H9 (cell line): Measurements from ENCODE around the gene FAM8A1. TPM values are rescaled to one million over a fixed set of nuclear protein-coding genes. Genes with fewer than 3 reads are reported as not detected.
A peak's percentile ranks its signal among the peaks of the same experiment; 100 is the strongest.
"Not testable (repeated sequence)": the region's sequence is repeated elsewhere in the genome, so short reads cannot be mapped to it uniquely, and the experiment has no call there.

Experiments used
- DNase-seq: peaks from one replicate; pipeline ENCODE4 v3.0.0-alpha.2; 2017
- H2AFZ ChIP-seq: one replicate; pipeline ENCODE4 v1.6.1; 2013; ENCODE audit warnings: mild to moderate bottlenecking, low read length, control low read depth, moderate library complexity
- H2AK5ac ChIP-seq: 2 replicates; pipeline ENCODE4 v1.6.1; 2013; ENCODE audit warnings: low read length, control low read depth, mixed read lengths; ENCODE audit not compliant: insufficient read length
- H2BK120ac ChIP-seq: one replicate; pipeline ENCODE4 v1.6.1; 2013; ENCODE audit warnings: low read depth, mild to moderate bottlenecking, low read length, control low read depth, inconsistent platforms; ENCODE audit not compliant: poor library complexity, severe bottlenecking
- H2BK12ac ChIP-seq: 2 replicates; pipeline ENCODE4 v1.6.1; 2013; ENCODE audit warnings: low read length, control low read depth, mixed read lengths, low read depth; ENCODE audit not compliant: insufficient read length
- H2BK15ac ChIP-seq: 2 replicates; pipeline ENCODE4 v1.6.1; 2013; ENCODE audit warnings: low read depth, low read length, control low read depth
- H2BK20ac ChIP-seq: one replicate; pipeline ENCODE4 v1.6.1; 2013; ENCODE audit warnings: low read depth, mild to moderate bottlenecking, low read length, control low read depth, inconsistent platforms; ENCODE audit not compliant: poor library complexity, severe bottlenecking
- H2BK5ac ChIP-seq: 2 replicates; pipeline ENCODE4 v1.6.1; 2013; ENCODE audit warnings: low read length, control low read depth, mixed read lengths; ENCODE audit not compliant: insufficient read length
- H3K14ac ChIP-seq: 2 replicates; pipeline ENCODE4 v1.6.1; 2013; ENCODE audit warnings: low read length, control low read depth; ENCODE audit not compliant: insufficient read depth
- H3K18ac ChIP-seq: 2 replicates; pipeline ENCODE4 v1.6.1; 2013; ENCODE audit warnings: low read depth, mild to moderate bottlenecking, mixed read lengths, low read length, control low read depth; ENCODE audit not compliant: insufficient read length
- H3K23ac ChIP-seq: 2 replicates; pipeline ENCODE4 v1.6.1; 2013; ENCODE audit warnings: low read length, control low read depth, mixed read lengths, low read depth; ENCODE audit not compliant: insufficient read length
- H3K23me2 ChIP-seq: 2 replicates; pipeline ENCODE4 v1.6.1; 2013; ENCODE audit warnings: low read depth, mild to moderate bottlenecking, mixed read lengths, low read length, control low read depth; ENCODE audit not compliant: insufficient read length, poor library complexity, severe bottlenecking
- H3K27ac ChIP-seq: 2 replicates; pipeline ENCODE4 v1.5.1; 2013; ENCODE audit warnings: low read length, control low read depth, mixed read lengths, low read depth; ENCODE audit not compliant: insufficient read length
- H3K27me3 ChIP-seq: 2 replicates; pipeline ENCODE4 v1.6.1; 2013; ENCODE audit warnings: low read length, control low read depth, inconsistent platforms; ENCODE audit not compliant: insufficient read depth
- H3K4ac ChIP-seq: 2 replicates; pipeline ENCODE4 v1.6.1; 2013; ENCODE audit warnings: low read depth, mild to moderate bottlenecking, control low read depth, inconsistent platforms, low read length, moderate library complexity
- H3K4me1 ChIP-seq: 2 replicates; pipeline ENCODE4 v1.6.1; 2013; ENCODE audit warnings: low read length, control low read depth, inconsistent platforms; ENCODE audit not compliant: insufficient read depth
- H3K4me2 ChIP-seq: 2 replicates; pipeline ENCODE4 v1.6.1; 2013; ENCODE audit warnings: low read length, control low read depth, mixed read lengths; ENCODE audit not compliant: insufficient read length, insufficient read depth
- H3K56ac ChIP-seq: 2 replicates; pipeline ENCODE4 v1.6.1; 2013; ENCODE audit warnings: low read depth, mild to moderate bottlenecking, mixed read lengths, low read length, control low read depth; ENCODE audit not compliant: insufficient read length
- H3K79me1 ChIP-seq: 2 replicates; pipeline ENCODE4 v1.6.1; 2013; ENCODE audit warnings: low read depth, mild to moderate bottlenecking, moderate library complexity, low read length, control low read depth, inconsistent platforms; ENCODE audit not compliant: insufficient read depth, poor library complexity, severe bottlenecking
- H3K79me2 ChIP-seq: 2 replicates; pipeline ENCODE4 v1.6.1; 2013; ENCODE audit warnings: low read length, control low read depth, inconsistent platforms; ENCODE audit not compliant: insufficient read depth
- H3K9ac ChIP-seq: 2 replicates; pipeline ENCODE4 v1.6.1; 2013; ENCODE audit warnings: low read length, control low read depth, mixed read lengths; ENCODE audit not compliant: insufficient read length; ENCODE audit errors: extremely low read depth
- H3K9me3 ChIP-seq: one replicate; pipeline ENCODE4 v1.6.1; 2013; ENCODE audit warnings: low read depth, low read length, inconsistent platforms; ENCODE audit not compliant: control insufficient read depth
- H3T11ph ChIP-seq: one replicate; pipeline ENCODE4 v1.6.1; 2013; ENCODE audit warnings: mild to moderate bottlenecking, low read length, control low read depth, inconsistent platforms
- H4K20me1 ChIP-seq: one replicate; pipeline ENCODE4 v1.6.1; 2013; ENCODE audit not compliant: control insufficient read depth, insufficient read length, insufficient read depth
- H4K5ac ChIP-seq: 2 replicates; pipeline ENCODE4 v1.6.1; 2013; ENCODE audit warnings: low read depth, mild to moderate bottlenecking, mixed read lengths, low read length, control low read depth; ENCODE audit not compliant: insufficient read length
- H4K8ac ChIP-seq: replicated peaks from 2 replicates; pipeline ENCODE4 v1.6.1; 2013; ENCODE audit warnings: low read length, control low read depth, mixed read lengths, low read depth; ENCODE audit not compliant: insufficient read length
- H4K91ac ChIP-seq: 2 replicates; pipeline ENCODE4 v1.6.1; 2013; ENCODE audit warnings: low read depth, mild to moderate bottlenecking, moderate library complexity, mixed read lengths, low read length, control low read depth; ENCODE audit not compliant: insufficient read length
- H3K27ac Mint-ChIP-seq, 3 experiments: 2 replicates in 2 of 3; 3 replicates in 1 of 3; pipeline ENCODE4 v1.8.0; 2020 to 2021; ENCODE audit warnings: mixed read lengths in 3 of 3, mild to moderate bottlenecking in 1 of 3, moderate library complexity in 1 of 3
- H3K27me3 Mint-ChIP-seq: 2 replicates; pipeline ENCODE4 v1.8.0; 2021; ENCODE audit warnings: low read depth, mild to moderate bottlenecking, moderate library complexity, mixed read lengths
- H3K36me3 Mint-ChIP-seq, 3 experiments: 2 replicates in 2 of 3; 3 replicates in 1 of 3; pipeline ENCODE4 v1.8.0; 2020 to 2021; ENCODE audit warnings: low read depth in 3 of 3, mixed read lengths in 3 of 3; ENCODE audit not compliant: insufficient read depth in 1 of 3
- H3K4me1 Mint-ChIP-seq, 2 experiments: 2 replicates each; pipeline ENCODE4 v1.8.0; 2020; ENCODE audit warnings: mixed read lengths in 2 of 2
- H3K4me3 Mint-ChIP-seq, 2 experiments: 2 replicates in 1 of 2; 3 replicates in 1 of 2; pipeline ENCODE4 v1.8.0; 2020 to 2021; ENCODE audit warnings: mild to moderate bottlenecking in 2 of 2, mixed read lengths in 2 of 2, moderate library complexity in 1 of 2
- H3K9me3 Mint-ChIP-seq, 2 experiments: 2 replicates in 1 of 2; 3 replicates in 1 of 2; pipeline ENCODE4 v1.8.0; 2020; ENCODE audit warnings: mild to moderate bottlenecking in 2 of 2, mixed read lengths in 2 of 2, moderate library complexity in 1 of 2
- WGBS: extraction: QIAGEN DNeasy Blood & Tissue Kit; methylation state at CpG from one replicate; pipeline ENCODE4 v1.1.7; 2013; ENCODE audit warnings: missing lambda C conversion rate, low lambda C conversion rate, mixed read lengths; ENCODE audit not compliant: insufficient read length; ENCODE audit errors: extremely low coverage; 5-methylcytosine and 5-hydroxymethylcytosine counted together
- total RNA-seq: library from RNA; stranded (reverse); gene quantifications from 2 replicates; pipeline ENCODE4 v1.2.1, GENCODE V29; 2021
- TF ChIP-seq, protein P1 (sequence below): fragments of 200-600 bp; sonication (generic); conservative IDR thresholded peaks from 3 replicates; pipeline ENCODE4 v1.8.0; 2021; ENCODE audit warnings: antibody characterized with exemption, mild to moderate bottlenecking

Gene FAM8A1
- total RNA-seq, 1 experiment from 2014 or later, result 11.0 TPM

DNA sequence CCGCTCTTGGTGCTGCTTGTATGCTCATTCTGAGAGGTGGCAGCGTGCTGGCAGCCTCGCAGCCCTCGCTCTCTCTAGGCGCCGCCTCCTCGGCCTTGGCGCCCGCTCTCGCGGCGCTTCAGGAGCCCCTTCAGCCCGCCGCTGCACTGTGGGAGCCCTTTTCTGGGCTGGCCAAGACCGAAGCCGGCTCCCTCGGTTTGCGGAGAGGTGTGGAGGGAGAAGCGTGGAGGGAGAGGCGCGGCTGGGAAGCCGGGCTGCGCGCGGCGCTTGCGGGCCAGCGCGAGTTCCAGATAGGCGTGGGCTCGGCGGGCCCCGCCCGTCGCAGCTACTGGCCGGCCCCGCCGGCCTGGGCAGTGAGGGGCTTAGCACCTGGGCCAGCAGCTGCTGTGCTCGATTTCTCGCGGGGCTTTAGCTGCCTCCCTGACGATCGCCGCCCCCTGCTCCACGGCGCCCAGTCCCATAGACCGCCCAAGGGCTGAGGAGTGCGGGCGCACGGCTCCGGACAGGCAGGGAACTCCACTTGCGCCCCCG, 19.5 kb upstream of the FAM8A1 start:
- H4K8ac ChIP-seq, result no peak overlapping the region
- no peak overlapping the region for H3T11ph ChIP-seq
- no peak overlapping the region for H4K5ac ChIP-seq
- H3K4me1 Mint-ChIP-seq, result 0 out of 4 replicates have a peak, but pooled peaks cover 0 to 2% of the 10 kb centered on the region in 2 experiments
- peaks cover 18 to 31% of the 10 kb centered on the region in 2 experiments for H3K9me3 Mint-ChIP-seq
- no peaks in the 10 kb centered on the region for H3K4me1 ChIP-seq
- no peak overlapping the region for H2BK5ac ChIP-seq
- H3K56ac ChIP-seq, result no peak overlapping the region
- no peak overlapping the region for H3K4ac ChIP-seq
- DNase-seq, result peak; percentile 46
- H3K27ac ChIP-seq, result no peak overlapping the region
- H3K79me1 ChIP-seq, result no peaks in the 10 kb centered on the region
- H2BK15ac ChIP-seq, result no peak overlapping the region
- H3K27ac Mint-ChIP-seq, result no peak overlapping the region
- no peak overlapping the region for H4K91ac ChIP-seq
- H2BK20ac ChIP-seq, result no peak overlapping the region
- peaks cover 9% of the 10 kb centered on the region; the same call in 1 of the 2 replicates for H3K27me3 Mint-ChIP-seq
- no peak overlapping the region for H2AK5ac ChIP-seq
- H3K18ac ChIP-seq, result no peak overlapping the region
- TF ChIP-seq, protein P1, sequence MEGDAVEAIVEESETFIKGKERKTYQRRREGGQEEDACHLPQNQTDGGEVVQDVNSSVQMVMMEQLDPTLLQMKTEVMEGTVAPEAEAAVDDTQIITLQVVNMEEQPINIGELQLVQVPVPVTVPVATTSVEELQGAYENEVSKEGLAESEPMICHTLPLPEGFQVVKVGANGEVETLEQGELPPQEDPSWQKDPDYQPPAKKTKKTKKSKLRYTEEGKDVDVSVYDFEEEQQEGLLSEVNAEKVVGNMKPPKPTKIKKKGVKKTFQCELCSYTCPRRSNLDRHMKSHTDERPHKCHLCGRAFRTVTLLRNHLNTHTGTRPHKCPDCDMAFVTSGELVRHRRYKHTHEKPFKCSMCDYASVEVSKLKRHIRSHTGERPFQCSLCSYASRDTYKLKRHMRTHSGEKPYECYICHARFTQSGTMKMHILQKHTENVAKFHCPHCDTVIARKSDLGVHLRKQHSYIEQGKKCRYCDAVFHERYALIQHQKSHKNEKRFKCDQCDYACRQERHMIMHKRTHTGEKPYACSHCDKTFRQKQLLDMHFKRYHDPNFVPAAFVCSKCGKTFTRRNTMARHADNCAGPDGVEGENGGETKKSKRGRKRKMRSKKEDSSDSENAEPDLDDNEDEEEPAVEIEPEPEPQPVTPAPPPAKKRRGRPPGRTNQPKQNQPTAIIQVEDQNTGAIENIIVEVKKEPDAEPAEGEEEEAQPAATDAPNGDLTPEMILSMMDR, result no peak
- no peak overlapping the region for H3K9ac ChIP-seq
- H3K27me3 ChIP-seq, result no peaks in the 10 kb centered on the region
- no peak overlapping the region for H2AFZ ChIP-seq
- WGBS, result no CpG with 5 or more reads among the region's 53 CpGs
- H4K20me1 ChIP-seq, result no peaks in the 10 kb centered on the region
- H3K23me2 ChIP-seq, result peaks cover 3% of the 10 kb centered on the region
- H3K9me3 ChIP-seq, result no peaks in the 10 kb centered on the region
- H3K23ac ChIP-seq, result no peak overlapping the region
- no peak overlapping the region for H2BK12ac ChIP-seq
- peak overlapping the region; percentile 24; the same call in 1 of the 2 replicates for H3K14ac ChIP-seq
- H2BK120ac ChIP-seq, result no peak overlapping the region
- H3K36me3 Mint-ChIP-seq, result peaks cover 6 to 12% (median 10%) of the 10 kb centered on the region in 3 experiments
- no peaks in the 10 kb centered on the region for H3K79me2 ChIP-seq
- peak overlapping the region; percentile 51 to 60; a peak in 4 of 5 replicates for H3K4me3 Mint-ChIP-seq
- no peak overlapping the region for H3K4me2 ChIP-seq

DNA sequence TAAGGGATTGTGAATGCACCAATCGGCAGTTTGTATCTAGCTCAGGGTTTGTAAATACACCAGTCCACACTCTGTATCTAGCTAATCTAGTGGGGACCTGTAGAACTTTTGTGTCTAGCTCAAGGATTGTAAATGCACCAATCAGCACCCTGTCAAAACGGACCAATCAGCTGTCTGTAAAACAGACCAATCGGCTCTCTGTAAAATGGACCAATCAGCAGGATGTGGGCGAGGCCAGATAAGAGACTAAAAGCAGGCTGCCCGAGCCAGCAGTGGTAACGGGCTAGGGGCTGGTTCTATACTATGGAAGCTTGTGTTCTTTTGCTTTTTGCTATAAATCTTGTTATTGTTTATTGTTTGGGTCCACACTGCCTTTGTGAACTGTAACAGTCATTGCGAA, 18.8 kb upstream of the FAM8A1 start:
- not testable (repeated sequence) for DNase-seq, H3K56ac ChIP-seq, H3K4me1 ChIP-seq, H3K23ac ChIP-seq, H3K4me2 ChIP-seq, H3K27me3 Mint-ChIP-seq, H2BK12ac ChIP-seq, H2BK15ac ChIP-seq, H3K27ac Mint-ChIP-seq, H3K27me3 ChIP-seq, H3K4me1 Mint-ChIP-seq, H4K8ac ChIP-seq, H3K23me2 ChIP-seq, H4K91ac ChIP-seq, H3K79me2 ChIP-seq, H2BK5ac ChIP-seq, H2BK120ac ChIP-seq, H4K20me1 ChIP-seq, H2AFZ ChIP-seq, H3K4ac ChIP-seq, H3K9ac ChIP-seq, H2AK5ac ChIP-seq, H3K79me1 ChIP-seq, H4K5ac ChIP-seq, H3K9me3 ChIP-seq, H2BK20ac ChIP-seq, H3K14ac ChIP-seq, H3T11ph ChIP-seq, H3K18ac ChIP-seq, H3K27ac ChIP-seq
- H3K4me3 Mint-ChIP-seq, result peak overlapping the region; percentile 39 to 48; a peak in 4 of 5 replicates
- WGBS, result no CpG with 5 or more reads among the region's 7 CpGs
- peaks cover 6 to 12% (median 10%) of the 10 kb centered on the region in 3 experiments for H3K36me3 Mint-ChIP-seq
- peaks cover 17 to 26% of the 10 kb centered on the region in 2 experiments for H3K9me3 Mint-ChIP-seq
